ENCODE results near the gene OGDH.

The OGDH gene

DNA sequence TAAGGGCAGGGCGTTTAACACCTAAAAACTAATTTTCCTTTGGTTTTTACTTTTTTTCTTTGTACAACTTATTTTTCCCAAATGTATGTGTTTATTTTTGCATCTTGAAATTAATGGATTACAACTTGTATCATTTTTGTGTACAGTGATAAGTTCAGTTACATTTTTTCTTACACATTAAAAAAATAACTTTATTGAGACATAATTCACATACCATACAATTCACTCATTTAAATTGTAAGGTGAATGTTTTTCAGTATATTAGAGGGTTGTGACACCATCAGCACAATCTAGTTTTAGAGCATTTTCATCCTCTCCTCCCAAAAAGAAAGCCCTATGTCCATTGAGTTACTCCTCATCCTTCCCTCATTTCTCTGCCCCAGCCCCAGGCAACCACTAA is 11.6 kb downstream of the OGDH start:
- DNase-seq (ENCODE audit: low read depth in 1 of 2, low spot score in 1 of 2) = no peak

DNA sequence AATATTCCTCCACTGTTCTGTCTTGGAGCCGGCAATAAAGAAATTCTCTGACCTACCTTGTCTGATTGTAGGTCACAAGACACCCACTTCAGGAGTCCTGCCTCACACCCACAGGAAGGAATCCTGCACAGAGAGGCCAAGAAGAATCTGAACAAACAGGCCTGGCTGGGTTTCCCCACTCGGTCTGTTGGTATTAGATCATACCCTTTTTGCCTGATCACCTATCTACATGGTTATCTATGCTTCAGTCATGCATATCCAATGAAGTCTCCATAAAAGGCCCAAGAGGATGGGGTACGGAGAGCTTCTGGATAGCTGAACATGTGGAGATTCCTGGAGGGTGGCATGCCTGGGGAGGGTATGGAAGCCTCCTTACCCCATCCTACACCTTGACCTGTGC is 12.3 kb downstream of the OGDH start:
- DNase-seq (ENCODE audit: low read depth in 1 of 2, low spot score in 1 of 2) = no peak

GRCh38 chr7:44621034-44621749 is 14.8 kb downstream of the OGDH start:
- no peak for DNase-seq (ENCODE audit: low read depth in 1 of 2, low spot score in 1 of 2)

- no peak for DNase-seq (ENCODE audit: low read depth in 1 of 2, low spot score in 1 of 2)
Measured at GRCh38 chr7:44621750-44622103, 15.3 kb downstream of the OGDH start.

GRCh38 chr7:44622342-44623151 is 16.1 kb downstream of the OGDH start:
- no peak for DNase-seq (ENCODE audit: low read depth in 1 of 2, low spot score in 1 of 2)

- no peak for DNase-seq (ENCODE audit: low read depth in 1 of 2, low spot score in 1 of 2)
Measured at GRCh38 chr7:44624318-44624717, 17.9 kb downstream of the OGDH start.

DNA sequence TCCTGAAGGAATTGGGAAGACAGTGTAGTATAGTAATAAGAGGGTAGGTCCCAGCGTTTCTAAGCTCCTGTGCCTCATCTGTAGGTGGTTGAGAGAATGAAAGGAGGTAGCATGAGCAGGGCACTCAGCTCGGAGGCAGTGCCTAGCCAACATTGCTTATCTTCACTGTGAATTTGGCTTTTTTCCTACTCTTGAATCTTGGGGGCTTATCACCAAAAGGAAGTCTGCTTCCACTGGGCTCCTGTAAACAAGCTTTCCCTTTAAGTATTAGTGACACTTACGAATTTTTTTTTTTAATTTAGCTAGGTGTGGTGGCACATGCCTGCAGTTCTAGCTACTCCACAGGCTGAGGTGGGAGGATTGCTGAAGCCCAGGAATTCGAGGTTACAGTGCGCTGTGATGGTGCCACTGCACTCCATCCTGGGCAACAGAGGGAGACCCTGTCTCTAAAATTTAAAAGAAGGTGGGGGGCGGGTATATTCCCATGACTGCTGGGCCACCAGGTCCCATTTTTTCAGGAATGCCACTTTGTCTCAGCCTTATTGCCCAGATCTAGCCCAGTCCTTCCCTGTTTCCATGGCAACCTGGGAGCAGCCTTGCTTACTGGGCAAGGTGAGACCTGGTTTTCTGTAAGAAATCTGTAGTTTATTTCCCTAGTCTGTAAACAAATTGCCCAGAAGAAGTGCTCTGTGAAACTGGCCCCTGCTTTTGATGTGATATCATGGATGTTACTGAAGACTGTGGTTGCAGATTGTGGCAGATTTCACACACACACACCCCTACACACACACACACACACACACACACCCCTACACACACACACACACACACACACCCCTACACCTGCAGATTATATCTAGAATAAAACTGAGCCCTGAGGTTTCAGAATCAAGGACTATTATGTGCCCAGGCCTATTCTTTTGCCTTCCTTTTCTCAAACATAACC is 19.4 kb downstream of the OGDH start:
- DNase-seq (ENCODE audit: low read depth in 1 of 2, low spot score in 1 of 2) = no peak

DNA sequence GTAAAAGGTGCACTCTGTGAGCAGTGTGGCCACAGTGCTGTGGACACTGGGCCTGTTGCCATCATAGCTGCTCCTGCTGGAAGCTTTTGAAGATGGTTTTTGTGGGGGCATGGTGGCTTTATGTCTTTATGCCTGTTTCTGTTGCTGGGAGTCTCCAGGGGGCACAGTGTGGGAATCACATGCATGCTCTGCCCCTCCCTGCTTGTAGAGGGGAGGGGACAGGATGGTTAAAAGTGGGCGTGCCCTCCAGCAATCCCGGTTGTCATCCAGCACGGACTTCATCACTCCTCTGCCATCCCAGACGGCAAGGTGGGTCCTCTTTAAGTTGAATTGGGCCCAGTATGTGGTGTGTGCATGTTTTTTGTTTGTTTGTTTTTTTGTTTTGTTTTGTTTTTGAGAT is 20.2 kb downstream of the OGDH start:
- no peak for DNase-seq (ENCODE audit: low read depth in 1 of 2, low spot score in 1 of 2)

- DNase-seq (ENCODE audit: low read depth in 1 of 2, low spot score in 1 of 2) = no peak
Measured at GRCh38 chr7:44629829-44630522, 23.5 kb downstream of the OGDH start.

DNA sequence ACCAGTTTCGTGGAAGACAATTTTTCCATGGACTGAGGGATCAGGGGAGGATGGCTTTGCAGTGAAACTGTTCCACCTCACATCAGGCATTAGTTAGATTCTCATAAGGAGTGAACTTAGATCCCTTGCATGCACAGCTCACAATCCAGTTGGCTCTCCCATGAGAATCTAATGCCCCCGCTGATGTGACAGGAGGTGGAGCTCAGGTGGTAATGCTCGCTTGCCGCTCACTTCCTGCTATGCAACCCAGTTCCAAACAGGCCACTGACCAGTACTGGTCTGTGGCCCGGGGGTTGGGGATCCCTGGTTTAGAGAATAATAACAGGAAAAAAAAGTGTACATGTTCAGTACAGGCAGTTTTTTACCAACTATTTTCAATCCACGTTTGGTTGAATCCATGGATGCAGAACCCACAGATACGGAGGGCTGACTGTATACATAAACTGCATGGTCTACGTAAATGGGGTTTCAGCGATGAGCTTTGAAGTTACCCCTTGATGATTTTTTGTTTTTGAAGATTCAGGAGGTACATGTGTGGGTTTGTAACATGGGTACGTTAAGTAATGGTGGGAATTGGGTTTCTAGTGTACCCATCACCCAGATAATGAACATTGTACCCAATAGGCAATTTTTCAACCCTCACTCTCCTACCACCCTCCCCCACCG is 24.5 kb downstream of the OGDH start:
- no peak for DNase-seq (ENCODE audit: low read depth in 1 of 2, low spot score in 1 of 2)

GRCh38 chr7:44631458-44632115 is 25.2 kb downstream of the OGDH start:
- DNase-seq (ENCODE audit: low read depth in 1 of 2, low spot score in 1 of 2) = no peak

DNA sequence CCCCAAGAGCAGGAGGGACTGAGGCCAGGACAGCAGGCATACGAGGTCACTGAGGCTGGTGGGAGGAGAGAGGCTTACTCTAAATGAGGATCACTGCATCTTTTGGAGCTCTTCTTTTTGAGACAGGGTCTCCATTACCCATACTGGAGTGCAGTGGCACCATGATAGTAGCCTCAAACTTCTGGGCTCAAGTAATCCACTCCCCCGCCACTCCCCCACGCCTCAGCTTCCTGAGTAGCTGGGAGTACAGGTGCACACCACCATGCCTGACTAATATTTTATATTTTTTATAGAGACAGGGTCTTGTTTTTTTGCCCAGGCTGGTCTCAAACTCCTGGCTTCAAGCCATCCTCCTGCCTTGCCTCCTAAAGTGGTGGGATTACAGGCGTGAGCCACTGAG is 25.8 kb downstream of the OGDH start:
- no peak for DNase-seq (ENCODE audit: low read depth in 1 of 2, low spot score in 1 of 2)

DNA sequence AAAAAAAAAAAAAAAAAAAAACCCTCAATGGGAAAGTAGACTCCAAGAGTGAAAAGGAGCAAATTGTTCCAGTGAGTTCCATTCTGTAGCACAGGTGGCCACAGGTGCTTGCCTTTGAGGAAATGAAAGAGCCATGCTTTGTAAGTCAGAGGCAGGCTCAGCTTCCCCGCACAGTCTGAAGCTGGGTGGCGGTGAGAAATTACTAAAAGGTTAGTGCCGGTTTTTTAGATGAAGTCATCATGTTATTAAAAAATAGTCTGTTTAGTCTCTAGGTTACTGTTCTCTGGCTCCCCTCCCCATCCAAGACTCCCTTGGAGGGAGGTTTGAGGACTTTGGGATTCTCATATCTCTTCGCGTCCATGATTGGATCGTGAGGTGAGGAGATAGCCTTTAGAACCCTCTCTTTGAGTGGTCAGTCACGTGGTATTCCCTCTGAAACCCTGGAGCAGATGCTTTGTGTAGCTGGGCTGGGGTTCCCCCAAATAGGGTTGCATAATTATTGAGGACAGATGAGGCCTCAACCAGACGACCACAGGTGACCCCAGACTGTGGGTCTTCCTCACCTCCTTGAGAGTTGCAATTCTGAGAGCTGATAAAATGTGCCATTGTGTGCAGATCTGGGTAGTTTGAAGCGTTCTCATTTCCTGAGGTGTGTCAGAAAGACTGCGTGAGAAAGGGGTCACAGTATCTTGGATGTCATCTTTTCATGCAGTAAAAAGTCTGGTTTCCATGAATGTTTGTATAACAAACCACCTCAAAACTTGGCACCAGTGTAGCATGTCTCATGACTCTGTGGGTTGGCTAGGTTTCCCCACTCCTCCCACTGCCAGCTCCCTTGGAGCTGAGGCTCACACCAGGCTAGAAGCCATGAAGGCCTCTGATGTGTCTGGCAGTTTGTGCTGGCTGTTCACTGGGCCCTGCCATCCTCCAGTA is 27.1 kb downstream of the OGDH start:
- peak; percentile 21 to 59 for DNase-seq (ENCODE audit: low read depth in 1 of 2, low spot score in 1 of 2)

DNA sequence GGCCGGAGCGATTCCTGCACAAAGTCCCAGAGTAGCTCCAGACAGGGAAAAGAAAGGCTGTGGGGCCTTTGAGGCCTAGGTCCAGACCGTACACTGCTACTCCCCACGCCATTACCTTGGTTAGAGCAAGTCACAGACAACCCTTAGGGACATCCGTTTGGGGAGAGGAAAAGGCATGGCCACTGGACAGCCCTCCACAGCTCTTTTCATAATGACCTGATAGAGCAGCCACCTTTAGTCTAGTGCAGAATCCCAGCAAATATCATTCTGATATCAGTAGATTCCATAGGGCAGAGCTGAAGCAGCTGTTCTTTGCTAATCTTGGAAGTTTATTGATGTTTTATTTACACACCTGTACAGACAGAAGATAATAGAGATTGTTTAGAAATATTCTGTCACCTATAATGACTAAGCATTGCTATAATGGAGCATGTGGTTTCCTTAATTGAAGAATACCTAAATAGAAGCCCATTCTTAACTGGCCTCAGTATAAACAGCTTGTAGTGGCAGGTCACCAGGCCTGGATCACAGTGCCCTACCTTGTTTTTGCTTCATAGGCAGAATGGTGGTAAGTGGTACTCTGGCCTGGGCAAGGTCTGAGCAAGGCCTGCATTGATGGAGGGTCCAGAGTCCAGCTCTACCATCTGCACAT is 27.9 kb downstream of the OGDH start:
- no peak for DNase-seq (ENCODE audit: low read depth in 1 of 2, low spot score in 1 of 2)

DNA sequence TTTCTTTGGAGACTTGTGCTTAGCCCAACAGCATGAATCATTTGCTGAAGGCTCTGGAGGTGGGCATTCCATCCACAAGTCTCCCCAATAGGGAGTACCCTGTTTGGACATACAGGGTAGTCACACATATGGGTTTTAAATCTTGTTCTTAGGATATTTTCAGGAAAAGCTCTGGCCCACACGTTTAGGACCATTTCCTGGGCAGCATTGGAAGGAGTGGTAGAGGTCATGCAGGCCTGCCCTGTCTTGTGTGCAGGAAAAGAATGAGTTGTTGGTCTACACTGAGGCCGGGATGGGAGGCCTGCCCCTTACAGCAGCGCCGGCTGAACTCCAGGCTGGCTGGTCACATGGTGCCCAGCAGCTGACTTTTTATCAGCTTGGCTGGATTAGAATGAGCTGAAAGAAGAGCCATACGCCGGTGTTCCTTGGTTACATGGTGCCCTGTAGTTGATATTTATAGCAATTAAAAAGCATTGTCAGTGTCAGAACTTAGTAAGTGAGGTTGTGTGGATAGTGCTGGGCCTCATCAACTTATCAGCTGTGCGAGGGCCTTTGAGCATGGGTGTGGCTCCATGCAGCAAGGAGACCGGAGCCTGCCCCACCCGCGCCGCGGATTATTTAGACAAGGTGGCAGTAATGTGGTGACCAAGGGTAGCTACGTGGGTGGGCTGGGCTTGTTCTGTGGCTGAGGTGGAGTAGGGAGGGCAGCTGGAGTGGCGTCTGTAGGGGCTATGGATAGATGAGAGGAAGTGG is 28.6 kb downstream of the OGDH start:
- DNase-seq (ENCODE audit: low read depth in 1 of 2, low spot score in 1 of 2) = no peak

DNA sequence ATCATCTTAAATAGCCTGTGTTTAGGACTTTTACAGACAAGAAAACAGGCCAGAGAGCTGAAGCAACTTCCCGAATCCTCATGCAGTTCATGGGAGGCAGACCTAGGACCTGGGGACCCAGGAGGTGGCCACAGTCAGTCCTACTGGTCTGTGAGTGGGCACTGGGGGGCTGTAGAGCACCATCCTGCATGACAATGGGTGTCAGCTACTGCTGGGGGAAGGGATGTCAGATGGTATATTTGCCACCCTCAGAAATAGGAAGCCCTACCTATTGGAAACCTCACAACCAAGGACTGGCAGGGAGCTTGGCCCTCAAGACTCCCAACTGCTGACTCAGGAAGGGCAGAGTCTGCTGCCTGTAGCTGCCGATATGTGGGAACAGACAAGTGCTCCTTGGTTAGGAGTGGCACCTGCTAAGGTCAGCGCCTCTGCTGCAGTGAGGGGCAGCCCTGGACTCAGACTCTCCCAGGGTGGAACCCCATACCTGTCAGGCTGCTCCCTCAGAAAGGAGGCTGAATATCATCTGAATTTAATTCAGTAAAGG is 29.7 kb downstream of the OGDH start:
- no peak for DNase-seq (ENCODE audit: low read depth in 1 of 2, low spot score in 1 of 2)

GRCh38 chr7:44636926-44637325 is 30.5 kb downstream of the OGDH start:
- no peak for DNase-seq (ENCODE audit: low read depth in 1 of 2, low spot score in 1 of 2)
